OCI-LY1 (cell line): ENCODE results near the gene ERBB4.

Experiments used
- H2AFZ ChIP-seq: fragments of 200-600 bp; sonication (generic), shearing (Covaris generic); 2 replicates; pipeline ENCODE4 v1.6.0; 2014; ENCODE audit warnings: antibody characterized with exemption, mild to moderate bottlenecking, low read length
- H3F3A ChIP-seq: fragments of 200-600 bp; sonication (generic), shearing (Covaris generic); 2 replicates; pipeline ENCODE4 v1.6.0; 2014; ENCODE audit warnings: mild to moderate bottlenecking, antibody characterized with exemption, low read length, moderate library complexity; ENCODE audit not compliant: insufficient read depth
- H3K27ac ChIP-seq: fragments of 200-600 bp; sonication (generic); 2 replicates; pipeline ENCODE4 v1.5.1; 2014; ENCODE audit warnings: low read length, mixed run types, mild to moderate bottlenecking, low read depth; ENCODE audit not compliant: poor library complexity, severe bottlenecking
- H3K27me3 ChIP-seq: fragments of 200-600 bp; sonication (generic); 2 replicates; pipeline ENCODE4 v1.6.0; 2014; ENCODE audit warnings: antibody characterized with exemption, mild to moderate bottlenecking, low read length, moderate library complexity; ENCODE audit not compliant: insufficient read depth
- H3K36me3 ChIP-seq: fragments of 200-600 bp; sonication (generic); 2 replicates; pipeline ENCODE4 v1.6.1; 2014; ENCODE audit warnings: mild to moderate bottlenecking, antibody characterized with exemption, low read length, moderate library complexity, mixed read lengths; ENCODE audit not compliant: insufficient read depth
- H3K4me1 ChIP-seq: fragments of 200-600 bp; sonication (generic); 2 replicates; pipeline ENCODE4 v1.5.1; 2014; ENCODE audit warnings: mild to moderate bottlenecking, low read length, moderate library complexity; ENCODE audit not compliant: insufficient read depth, severe bottlenecking
- H3K4me2 ChIP-seq: fragments of 200-600 bp; sonication (generic), shearing (Covaris generic); 2 replicates; pipeline ENCODE4 v1.6.1; 2014; ENCODE audit warnings: low read length
- H3K4me3 ChIP-seq: fragments of 200-600 bp; sonication (generic); 2 replicates; pipeline ENCODE4 v1.5.1; 2014; ENCODE audit warnings: low read length, low read depth, mild to moderate bottlenecking, mixed read lengths; ENCODE audit not compliant: poor library complexity, severe bottlenecking
- H3K79me2 ChIP-seq: fragments of 200-600 bp; shearing (Covaris generic); 2 replicates; pipeline ENCODE4 v1.6.1; 2016; ENCODE audit warnings: mixed run types, low read length, mixed read lengths; ENCODE audit not compliant: insufficient read depth
- H3K9ac ChIP-seq: fragments of 200-600 bp; sonication (generic), shearing (Covaris generic); 2 replicates; pipeline ENCODE4 v1.6.1; 2014; ENCODE audit warnings: mild to moderate bottlenecking, low read length, mixed read lengths
- H3K9me2 ChIP-seq: fragments of 200-600 bp; sonication (generic), shearing (Covaris generic); 2 replicates; pipeline ENCODE4 v1.6.1; 2014; ENCODE audit warnings: low read depth, mild to moderate bottlenecking, low read length, mixed read lengths
- H3K9me3 ChIP-seq: fragments of 200-600 bp; shearing (Covaris generic); 2 replicates; pipeline ENCODE4 v1.6.1; 2014; ENCODE audit warnings: low read length, mixed read lengths
- H4K20me1 ChIP-seq: fragments of 200-600 bp; sonication (generic), shearing (Covaris generic); 2 replicates; pipeline ENCODE4 v1.6.0; 2016; ENCODE audit warnings: mild to moderate bottlenecking, low read length; ENCODE audit not compliant: insufficient read depth
- EZH2 ChIP-seq: fragments of 200-600 bp; sonication (generic), shearing (Covaris generic); IDR thresholded peaks from 2 replicates; pipeline ENCODE4 v1.8.0; 2017; ENCODE audit warnings: borderline replicate concordance, mixed run types, mild to moderate bottlenecking, antibody characterized with exemption, low read length, moderate library complexity, mixed read lengths
- TF ChIP-seq, protein P1 (sequence below): fragments of 200-600 bp; sonication (generic), shearing (Covaris generic); IDR thresholded peaks from 2 replicates; pipeline ENCODE4 v1.5.1; 2017; ENCODE audit warnings: mild to moderate bottlenecking, antibody characterized with exemption, low read length, moderate library complexity, mixed read lengths

ERBB4 gene

DNA sequence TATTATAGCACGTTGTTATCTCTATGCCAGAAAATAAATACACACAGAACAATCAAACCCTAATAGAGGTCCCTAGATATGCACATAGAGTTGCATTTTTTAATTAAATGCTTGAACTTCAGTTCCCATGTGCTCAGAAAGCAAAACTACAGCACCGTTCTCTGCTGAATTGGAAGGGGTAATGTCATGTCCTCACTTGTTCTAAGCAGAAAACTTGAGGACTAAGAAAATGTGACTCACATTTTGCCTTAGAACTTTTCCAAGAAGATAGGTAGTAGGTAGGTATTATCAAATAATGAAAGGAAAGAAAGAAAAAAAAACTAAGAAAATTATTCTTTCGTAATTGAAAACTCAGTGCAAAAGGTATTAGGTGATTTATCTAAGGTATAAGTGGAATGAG lies 607.3 kb downstream of the ERBB4 start:
- Histone ChIP-seq H3K9ac (peak overlapping the region; percentile 39), H3K27me3 (no peaks in the 10 kb centered on the region), H3K36me3 (no peaks in the 10 kb centered on the region), H3K4me2 (peak overlapping the region; percentile 61), H3K9me2 (no peaks in the 10 kb centered on the region), H3K4me1 (peaks cover 80% of the 10 kb centered on the region), H3F3A (no peaks in the 10 kb centered on the region), H3K27ac (peak overlapping the region; percentile 97), H3K9me3 (no peaks in the 10 kb centered on the region), H2AFZ (peak overlapping the region; percentile 69; the same call in 1 of the 2 replicates), H4K20me1 (no peaks in the 10 kb centered on the region), H3K4me3 (no peak overlapping the region), H3K79me2 (peaks cover 16% of the 10 kb centered on the region)
- no peak for TF ChIP-seq EZH2
- TF ChIP-seq, protein P1, sequence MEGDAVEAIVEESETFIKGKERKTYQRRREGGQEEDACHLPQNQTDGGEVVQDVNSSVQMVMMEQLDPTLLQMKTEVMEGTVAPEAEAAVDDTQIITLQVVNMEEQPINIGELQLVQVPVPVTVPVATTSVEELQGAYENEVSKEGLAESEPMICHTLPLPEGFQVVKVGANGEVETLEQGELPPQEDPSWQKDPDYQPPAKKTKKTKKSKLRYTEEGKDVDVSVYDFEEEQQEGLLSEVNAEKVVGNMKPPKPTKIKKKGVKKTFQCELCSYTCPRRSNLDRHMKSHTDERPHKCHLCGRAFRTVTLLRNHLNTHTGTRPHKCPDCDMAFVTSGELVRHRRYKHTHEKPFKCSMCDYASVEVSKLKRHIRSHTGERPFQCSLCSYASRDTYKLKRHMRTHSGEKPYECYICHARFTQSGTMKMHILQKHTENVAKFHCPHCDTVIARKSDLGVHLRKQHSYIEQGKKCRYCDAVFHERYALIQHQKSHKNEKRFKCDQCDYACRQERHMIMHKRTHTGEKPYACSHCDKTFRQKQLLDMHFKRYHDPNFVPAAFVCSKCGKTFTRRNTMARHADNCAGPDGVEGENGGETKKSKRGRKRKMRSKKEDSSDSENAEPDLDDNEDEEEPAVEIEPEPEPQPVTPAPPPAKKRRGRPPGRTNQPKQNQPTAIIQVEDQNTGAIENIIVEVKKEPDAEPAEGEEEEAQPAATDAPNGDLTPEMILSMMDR: no peak

DNA sequence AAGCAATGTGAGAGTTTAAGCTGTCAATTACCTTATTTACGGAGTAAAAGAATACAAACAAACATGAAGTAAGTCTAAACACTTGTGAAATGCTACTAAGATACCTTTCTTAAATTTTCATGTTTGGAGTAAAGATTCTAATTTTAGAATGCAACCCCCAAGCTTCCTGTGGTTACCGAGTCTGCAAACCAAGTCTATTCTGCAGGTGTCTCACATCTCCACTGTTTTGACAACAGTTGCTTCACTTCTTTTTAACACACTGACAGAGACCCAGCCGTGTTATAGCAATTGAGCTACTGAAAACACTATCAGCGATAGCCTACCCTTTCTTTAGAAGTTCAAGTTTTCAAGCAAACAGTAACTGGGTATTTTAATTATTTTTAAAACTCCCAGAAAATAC lies 608.3 kb downstream of the ERBB4 start:
- H3K4me3 ChIP-seq: peak overlapping the region; percentile 28
- peaks cover 83% of the 10 kb centered on the region for H3K4me1 ChIP-seq
- H3F3A ChIP-seq: no peaks in the 10 kb centered on the region
- no peaks in the 10 kb centered on the region for H4K20me1 ChIP-seq
- no peaks in the 10 kb centered on the region for H3K9me2 ChIP-seq
- H3K27me3 ChIP-seq: no peaks in the 10 kb centered on the region
- peaks cover 23% of the 10 kb centered on the region for H3K79me2 ChIP-seq
- H2AFZ ChIP-seq: no peak overlapping the region
- peak overlapping the region; percentile 61 for H3K4me2 ChIP-seq
- TF ChIP-seq, protein P1: peak; percentile 22; the same call in 1 of the 2 replicates
- no peak for TF ChIP-seq EZH2
- peak overlapping the region; percentile 39 for H3K9ac ChIP-seq
- no peaks in the 10 kb centered on the region for H3K36me3 ChIP-seq
- no peaks in the 10 kb centered on the region for H3K9me3 ChIP-seq
- peak overlapping the region; percentile 97 for H3K27ac ChIP-seq

DNA sequence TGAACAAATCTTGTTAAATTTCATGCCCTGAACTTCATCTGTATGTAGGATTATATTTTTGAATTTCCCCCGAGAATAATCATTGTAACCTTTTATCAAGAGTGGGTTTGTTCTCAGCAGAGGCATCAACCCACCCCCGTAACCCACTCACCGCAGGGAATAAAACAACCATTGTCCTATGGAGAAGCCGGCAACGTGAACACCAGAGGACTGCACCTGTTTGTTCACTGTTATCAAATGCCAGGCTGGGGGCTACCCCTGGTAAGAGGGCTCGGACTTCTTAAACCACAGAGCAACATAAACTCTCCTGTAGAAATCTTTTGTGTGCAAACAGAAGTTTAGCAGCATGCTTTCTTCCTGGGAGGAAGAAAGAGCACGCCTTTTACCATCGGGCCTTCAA lies 610.4 kb downstream of the ERBB4 start:
- peak overlapping the region; percentile 97 for H3K27ac ChIP-seq
- H4K20me1 ChIP-seq: no peaks in the 10 kb centered on the region
- H3K4me3 ChIP-seq: peak overlapping the region; percentile 71
- no peak for TF ChIP-seq EZH2
- TF ChIP-seq, protein P1: no peak
- H3K4me2 ChIP-seq: peak overlapping the region; percentile 94
- H3K27me3 ChIP-seq: no peaks in the 10 kb centered on the region
- H3K79me2 ChIP-seq: peaks cover 36% of the 10 kb centered on the region
- no peaks in the 10 kb centered on the region for H3F3A ChIP-seq
- H3K36me3 ChIP-seq: no peaks in the 10 kb centered on the region
- peak overlapping the region; percentile 91 for H3K9ac ChIP-seq
- no peaks in the 10 kb centered on the region for H3K9me2 ChIP-seq
- peaks cover 83% of the 10 kb centered on the region for H3K4me1 ChIP-seq
- no peaks in the 10 kb centered on the region for H3K9me3 ChIP-seq
- peak overlapping the region; percentile 65 for H2AFZ ChIP-seq
